GM21723 (cell line): ENCODE data around the gene LANCL3.

ENCODE experiments used
- ATAC-seq: cut with Tn5 transposase; IDR thresholded peaks from one replicate; pipeline ENCODE4 v1.9.1; 2021; ENCODE audit warnings: mild to moderate bottlenecking, moderate library complexity; ENCODE audit not compliant: unreplicated experiment

LANCL3 gene

DNA sequence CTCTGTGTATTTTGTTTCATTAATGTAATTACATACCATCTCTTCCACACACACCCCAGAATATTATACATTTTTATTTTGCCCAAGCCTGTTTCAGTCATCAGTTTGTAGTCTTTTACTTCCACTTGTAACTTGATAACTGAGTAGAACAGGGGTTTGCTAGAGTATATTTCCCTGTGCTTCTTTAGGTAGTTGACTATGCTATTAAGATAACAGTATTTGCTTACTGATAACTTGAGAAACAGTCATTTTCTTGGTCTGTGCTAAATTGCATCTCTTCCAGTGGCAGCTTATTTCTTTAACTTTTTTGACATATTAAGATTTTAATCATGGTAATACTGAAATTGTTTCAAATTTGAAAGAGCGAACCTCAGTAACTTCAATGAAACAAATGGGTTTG lies 107.1 kb downstream of the LANCL3 start:
- no peak for ATAC-seq

DNA sequence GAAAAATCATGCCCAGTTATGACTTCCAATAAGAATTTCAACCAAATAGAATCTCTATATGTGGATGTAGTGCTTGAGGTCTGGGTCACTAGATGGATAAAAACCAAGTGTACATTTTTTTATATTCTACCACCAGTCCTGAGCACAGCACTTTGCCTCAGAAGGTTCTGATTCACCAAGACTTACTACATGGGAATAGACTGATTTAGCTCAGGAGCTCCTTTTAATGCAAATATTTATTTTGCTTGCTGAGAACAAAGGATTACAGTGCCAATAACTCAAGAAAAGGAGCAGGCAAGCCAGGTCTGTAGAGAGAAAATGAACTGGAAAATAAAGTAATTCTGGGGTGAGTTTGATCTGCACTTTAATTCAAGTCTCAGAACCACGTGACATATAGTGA lies 107.8 kb downstream of the LANCL3 start:
- ATAC-seq: no peak

DNA sequence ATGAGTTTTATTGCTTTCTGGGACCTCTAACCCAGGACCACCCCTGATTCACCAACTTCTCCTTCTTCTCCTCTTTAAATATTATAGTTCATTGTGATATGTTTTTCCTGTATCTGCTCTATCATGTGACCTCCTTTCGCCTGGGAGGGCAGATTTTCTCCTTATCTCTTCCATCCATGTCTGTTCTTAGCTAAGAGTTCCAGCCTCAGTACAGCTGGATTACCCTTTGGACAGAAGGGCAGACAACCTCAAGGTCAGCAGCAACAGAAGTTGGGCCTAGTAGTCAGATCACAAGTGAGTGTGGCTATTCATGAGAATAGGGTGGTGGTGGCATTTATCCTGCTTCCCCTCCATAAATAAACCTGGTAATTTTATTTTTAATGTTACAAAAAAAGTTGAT lies 108.4 kb downstream of the LANCL3 start:
- ATAC-seq: no peak

DNA sequence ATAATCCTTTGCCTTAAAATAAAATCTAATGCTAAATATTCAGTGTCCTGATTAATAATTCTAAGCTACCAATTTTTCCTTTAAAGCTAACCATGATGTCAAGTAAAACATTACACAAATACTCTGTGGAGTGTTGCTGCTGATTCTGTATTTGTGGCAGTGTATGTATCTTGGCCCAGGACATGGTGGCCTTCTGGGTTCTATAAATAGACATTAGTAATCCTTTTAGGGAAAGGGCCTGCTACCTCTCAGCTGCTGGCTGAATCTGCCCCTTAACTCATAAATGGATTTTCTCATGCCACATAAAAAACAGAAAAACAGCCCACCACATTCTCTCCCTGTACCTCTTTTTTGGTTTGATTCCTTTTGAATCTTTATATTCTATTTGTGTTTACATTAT lies 113.0 kb downstream of the LANCL3 start:
- no peak for ATAC-seq

DNA sequence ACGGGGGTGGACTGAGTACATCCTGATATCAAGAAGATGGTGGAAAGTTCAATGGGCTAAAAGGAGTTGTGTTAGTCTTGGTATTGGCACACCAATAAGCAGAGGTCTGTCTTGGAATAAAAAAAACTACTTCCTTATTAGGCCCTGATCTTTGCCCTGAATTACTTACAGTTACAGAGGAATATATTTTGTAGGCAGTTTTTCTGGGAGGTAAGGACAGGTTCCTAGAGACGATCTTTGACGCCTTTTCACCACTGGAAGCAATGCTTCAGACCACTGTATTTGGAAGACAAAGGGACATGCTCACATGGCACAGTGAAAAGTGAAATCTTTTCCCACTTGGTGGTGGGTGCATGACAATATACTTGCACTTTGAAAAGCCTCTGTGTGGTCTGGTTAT lies 113.5 kb downstream of the LANCL3 start:
- ATAC-seq: no peak

DNA sequence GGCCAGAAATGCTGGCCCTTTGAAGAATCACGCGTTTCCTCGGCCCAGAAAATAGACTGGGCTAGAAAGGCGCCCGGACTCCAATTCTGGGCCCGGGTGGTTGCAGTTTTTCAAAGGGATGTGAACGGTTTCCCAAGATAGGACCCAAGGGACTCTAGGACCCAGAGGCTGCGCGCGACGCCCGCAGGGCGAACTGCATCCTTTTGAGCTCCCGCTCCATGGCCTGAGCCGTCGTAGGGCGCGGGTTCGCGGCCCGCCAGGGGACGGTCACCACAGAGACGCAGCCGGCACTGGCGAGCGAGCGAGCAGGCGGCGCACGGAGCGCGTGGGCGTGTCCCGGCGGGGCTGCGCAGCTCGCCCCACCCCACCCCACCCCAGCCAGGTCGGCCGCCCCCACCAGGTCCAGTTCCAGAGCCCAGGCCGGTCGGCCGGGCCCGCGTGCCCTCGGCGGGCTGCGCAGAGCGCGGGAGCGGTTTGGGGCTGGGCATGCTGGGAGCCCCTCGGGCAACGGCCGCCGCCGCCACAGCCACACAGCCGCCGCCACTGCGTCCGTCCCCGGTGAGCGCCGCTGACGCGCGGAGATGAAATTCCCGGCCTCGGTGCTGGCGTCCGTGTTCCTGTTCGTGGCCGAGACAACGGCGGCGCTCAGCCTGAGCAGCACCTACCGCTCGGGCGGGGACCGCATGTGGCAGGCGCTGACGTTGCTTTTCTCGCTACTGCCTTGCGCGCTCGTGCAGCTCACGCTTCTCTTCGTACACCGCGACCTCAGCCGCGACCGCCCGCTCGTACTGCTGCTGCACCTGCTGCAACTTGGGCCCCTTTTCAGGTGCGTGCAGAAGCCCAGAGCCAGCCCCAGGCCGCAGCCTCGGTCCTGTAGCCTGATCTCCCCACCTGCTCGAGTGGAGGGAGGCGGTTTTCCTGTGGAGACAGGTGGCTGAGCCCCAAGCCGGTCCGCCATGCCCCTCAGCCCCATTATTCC lies 114.2 kb downstream of the LANCL3 start, which contains the start of gene XK:
XK (plus strand) TSS at position 411 of the 979 bp plus-strand sequence; CDS start at position 582, 171 bp downstream.
- ATAC-seq: peak; percentile 70

DNA sequence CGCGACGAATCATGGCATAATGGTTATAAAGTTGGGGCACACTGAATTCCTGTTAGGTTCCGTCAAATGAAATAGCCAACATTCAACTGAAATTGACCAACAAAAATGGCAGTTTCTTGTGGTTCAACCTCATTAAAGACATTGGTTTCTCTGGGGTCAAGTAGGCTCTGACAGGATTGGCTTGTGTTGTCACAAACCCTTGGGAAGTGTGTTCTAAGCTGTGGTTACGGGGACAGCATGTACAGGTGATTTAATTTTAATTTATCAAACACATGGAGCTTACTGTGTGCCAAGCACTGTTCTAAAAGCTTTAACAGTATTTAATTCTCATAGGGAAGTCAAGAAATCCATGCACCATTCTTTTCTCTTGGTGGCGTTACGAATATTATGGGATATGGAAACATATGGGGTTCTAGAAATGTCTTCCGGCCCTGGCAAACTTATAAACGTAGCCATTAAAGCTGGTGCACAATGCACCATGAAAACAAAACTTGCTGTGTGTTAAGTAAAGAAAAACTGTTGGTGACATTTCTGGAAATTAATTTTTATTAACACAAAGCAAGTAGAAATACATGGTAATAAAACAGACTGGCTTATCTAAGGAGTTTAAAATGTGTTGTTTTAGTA lies 115.0 kb downstream of the LANCL3 start:
- ATAC-seq: no peak

DNA sequence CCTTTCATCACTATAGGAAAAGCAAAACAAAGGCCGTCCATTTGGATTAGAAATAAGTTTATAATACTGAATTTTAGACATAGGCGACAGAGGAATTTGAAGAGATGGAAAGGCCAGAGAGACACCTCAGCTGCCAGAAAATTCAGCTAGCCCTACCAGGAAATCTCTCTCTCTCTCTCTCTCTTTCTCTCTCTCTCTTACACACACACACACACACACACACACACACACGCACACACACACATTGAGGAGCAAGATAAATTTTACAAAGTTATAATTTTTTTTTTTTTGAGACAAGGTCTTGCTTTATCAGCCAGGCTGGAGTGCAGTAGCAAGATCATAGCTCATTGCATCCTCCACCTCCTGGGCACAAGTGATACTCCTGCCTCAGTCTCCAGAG lies 115.5 kb downstream of the LANCL3 start:
- no peak for ATAC-seq

DNA sequence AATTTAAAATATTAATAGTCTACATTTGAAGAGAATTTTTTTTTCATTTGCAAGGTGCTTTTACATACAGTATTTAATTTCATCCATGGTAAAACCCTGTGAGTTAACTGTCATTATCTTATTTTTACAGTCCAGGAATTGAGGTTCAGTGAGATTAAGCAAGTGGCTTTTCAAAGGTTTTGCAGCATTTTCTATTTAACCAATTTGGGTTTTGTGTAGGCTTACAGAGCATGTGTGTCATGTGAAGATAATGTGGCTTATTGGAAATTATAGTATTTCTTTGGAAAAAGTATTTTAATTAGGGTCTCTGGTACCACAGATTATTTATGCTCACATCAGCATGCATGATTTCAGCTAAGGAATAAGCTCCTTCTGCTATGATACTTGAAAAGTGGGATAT lies 118.7 kb downstream of the LANCL3 start:
- no peak for ATAC-seq

DNA sequence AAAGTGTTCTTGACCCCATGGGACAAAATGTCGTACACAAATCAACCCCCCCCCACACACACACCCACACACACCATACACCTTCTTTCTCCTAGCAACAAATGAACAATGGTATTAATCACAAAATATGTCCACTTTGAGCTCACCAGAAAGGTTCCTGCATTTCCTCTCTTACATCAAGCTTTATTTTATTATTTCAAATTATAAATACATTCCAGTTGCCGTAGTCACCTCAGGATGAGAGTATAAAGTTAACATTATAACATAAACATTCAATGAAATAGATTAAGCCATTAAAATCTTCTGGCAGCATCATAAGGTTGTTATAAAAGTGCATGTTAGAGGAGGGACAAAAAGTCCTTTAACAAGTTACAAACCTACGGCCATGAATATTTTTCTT lies 121.5 kb downstream of the LANCL3 start:
- no peak for ATAC-seq

DNA sequence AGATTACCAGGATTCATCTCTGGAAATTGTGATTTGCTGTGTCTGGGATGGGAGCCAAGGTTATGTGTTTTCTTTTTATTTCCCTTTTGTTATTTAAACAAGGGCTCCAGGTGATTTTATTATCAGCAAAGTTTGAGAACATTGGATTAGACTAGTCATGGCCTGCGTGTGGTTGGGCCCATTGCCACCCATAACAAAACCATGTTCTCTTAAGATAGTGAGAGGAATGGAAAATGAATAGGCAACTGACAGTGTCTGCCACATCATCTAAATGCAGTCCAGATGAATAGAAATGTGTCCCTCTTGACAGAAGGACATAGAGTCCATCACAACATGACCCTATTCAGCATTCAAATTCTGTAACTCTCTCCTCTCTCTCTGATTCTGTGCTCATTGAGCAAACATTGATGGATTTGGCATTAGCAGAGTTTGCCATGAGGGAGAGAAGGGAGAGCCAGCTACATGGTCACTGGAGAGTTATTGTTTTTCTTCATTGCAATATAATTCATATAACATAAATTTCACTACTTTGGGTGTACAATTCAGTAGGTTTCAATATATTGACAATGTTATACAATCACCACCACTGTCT lies 125.8 kb downstream of the LANCL3 start:
- no peak for ATAC-seq

DNA sequence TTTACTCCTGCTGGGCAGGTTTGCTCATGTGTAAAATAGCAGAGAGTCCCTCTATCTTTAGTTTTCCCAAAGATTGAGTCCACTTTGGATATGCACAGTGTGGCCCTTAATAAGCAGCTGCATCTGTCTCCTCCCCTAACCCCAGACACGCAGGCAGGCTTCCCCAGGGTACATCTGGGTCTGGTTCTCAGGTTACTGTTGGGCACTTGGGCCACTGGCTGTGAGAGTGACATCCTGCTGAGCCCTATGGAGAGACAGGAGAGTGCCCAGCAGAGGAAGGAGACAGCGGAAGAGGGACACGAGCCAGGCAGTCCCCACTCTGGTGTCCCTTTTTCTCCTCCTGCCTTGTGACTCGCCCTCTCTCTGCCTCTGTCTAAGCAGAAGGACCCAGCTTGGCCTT lies 130.1 kb downstream of the LANCL3 start:
- no peak for ATAC-seq

DNA sequence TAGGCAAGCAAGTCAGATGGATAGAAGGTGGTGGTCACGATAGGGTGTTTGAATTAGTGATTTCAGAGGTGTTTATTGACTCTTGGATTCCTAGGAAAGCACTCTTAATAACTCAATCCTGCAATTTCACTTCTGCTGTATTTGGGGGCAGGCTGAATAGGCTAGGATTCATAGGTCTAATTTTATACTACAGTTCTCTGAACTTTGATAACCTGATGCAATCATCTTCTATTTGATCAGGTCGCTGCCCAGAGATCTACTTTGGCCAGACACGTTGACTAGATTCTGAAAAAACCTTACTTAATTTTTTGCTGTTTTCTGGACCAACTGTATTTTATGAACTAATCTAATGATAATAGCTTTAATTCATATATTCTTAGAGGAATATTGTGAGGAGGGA lies 140.5 kb downstream of the LANCL3 start:
- ATAC-seq: no peak

DNA sequence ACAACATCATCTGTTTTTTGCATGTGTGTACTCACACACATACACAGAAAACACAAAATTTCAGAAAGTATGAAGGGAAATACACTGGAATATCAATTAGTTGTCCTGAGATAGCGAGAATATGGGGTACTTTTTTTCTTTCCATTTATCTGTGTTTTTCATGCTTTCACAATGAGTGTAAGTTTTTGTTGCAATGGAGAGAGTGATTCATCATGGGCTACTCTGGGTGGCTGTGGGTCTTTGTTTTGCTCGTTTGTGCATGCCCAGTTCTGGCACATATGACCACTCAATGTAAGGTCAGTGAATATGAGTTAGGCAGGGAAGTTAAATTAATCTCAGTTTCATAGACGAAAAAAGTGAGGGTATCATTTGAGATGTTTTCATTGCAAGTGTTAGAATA lies 141.0 kb downstream of the LANCL3 start:
- ATAC-seq: no peak

DNA sequence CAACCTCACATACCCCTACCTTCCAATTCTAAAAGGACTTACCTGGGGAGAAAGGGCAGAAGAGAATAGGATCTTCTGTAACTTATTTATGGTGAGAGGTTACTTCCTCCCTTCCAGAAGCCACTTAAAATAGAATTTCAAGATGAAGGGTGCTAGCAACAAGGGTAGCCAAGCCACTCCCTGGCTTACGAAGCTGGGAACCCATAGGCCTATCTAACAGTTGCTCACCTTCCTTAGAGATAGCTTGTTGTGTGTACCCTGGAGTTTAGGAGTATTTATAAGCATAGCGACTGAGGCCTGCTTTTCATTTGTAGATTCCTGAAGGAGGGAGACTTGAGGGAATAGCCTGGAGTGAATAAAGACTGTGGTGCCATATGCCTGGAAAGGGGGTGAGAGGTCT lies 143.0 kb downstream of the LANCL3 start:
- no peak for ATAC-seq

DNA sequence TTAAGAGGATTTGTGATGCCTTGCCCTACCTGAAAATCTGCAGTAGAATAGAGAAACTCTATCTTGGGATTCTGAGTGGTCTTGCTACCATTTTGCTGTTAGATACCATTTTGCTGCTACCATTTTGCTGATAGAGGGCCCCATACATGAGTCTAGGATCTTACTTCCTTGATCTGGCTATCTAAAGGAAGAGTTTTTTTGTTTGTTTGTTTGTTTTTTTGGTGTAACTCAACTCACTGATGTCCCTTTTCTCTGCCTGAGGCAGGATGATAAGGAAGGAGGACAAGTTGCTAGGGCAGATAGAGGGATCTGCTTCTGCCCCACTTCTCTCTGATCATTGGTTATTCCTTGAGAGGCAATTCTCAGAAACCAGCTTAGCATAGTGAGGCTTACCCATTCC lies 145.1 kb downstream of the LANCL3 start:
- ATAC-seq: no peak

DNA sequence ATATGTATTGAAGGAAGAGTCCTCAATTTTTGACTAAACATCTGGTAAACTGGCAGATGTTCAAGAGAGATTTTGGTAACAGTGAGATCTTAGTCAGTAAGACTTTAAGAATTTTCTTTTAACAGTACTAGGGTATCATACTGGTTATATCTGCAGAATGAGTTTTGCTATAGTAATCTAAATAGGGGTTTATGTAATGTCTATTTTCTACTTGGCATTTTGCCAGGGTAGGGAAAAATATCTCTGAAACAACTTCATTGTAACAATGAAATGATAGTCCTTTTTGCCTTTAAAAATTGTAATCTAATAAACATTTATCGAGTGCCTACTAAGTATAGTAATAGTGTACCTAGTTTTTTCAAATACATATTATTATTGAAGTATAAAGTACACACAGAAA lies 146.2 kb downstream of the LANCL3 start:
- no peak for ATAC-seq

DNA sequence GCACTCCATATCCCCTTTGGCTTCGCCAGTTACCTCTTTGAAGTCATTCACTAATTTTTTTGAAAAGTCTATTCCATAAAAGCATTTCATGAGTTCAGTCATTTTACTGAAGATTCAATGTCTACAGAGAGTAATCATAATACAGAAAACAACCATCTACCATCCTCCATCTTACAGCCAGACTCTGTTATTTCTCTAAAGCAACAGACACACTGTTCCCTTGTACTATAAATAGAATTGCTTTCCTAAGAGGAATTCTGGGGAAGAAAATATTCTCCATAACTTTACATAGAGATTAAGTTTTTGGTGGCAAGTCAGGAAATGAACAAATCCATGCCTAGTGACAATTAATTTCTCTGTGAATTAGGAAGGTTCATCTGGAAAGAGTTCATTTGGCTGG lies 151.1 kb downstream of the LANCL3 start:
- ATAC-seq: no peak

DNA sequence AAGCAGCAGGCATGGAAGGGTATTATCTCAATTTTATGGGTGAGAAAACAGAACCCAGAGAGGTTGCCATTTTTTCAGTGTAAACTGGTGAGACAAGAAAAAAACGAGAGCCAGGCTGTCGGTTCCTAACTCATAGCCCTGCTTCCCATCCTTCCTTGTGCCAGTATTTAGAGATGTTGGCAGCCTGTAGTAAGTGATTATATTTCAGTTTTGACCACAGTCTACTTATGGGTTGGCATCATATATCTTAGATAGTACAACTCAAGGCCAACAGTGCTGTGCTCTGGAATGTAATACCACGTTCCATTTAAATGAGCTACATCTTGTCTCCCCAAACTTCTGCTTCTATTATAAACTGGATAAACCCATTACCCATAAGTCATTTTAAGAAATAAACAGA lies 154.9 kb downstream of the LANCL3 start:
- no peak for ATAC-seq
